HepG2 (cell line): ENCODE data around the gene AP1M1.

Experiments used
- BCL3 ChIP-seq: sonication (generic); formaldehyde crosslinking; IDR thresholded peaks from 2 replicates; pipeline ENCODE4 v1.5.1; 2020; ENCODE audit warnings: mild to moderate bottlenecking, missing genetic modification reagents, moderate library complexity
- CTCF ChIP-seq: sonication (generic); formaldehyde crosslinking; IDR thresholded peaks from 2 replicates; pipeline ENCODE4 v1.5.0; 2020; ENCODE audit warnings: mild to moderate bottlenecking, missing genetic modification reagents, moderate library complexity
- FOXP1 ChIP-seq, 2 experiments: fragments of 450-650 bp in 1 of 2; IDR thresholded peaks; 2 replicates each; pipeline ENCODE4 v1.6.1; 2017 to 2018; ENCODE audit warnings: antibody characterized with exemption in 1 of 2
- NONO ChIP-seq, 2 experiments: fragments of 450-650 bp in 1 of 2; sonication (generic) in 1 of 2; formaldehyde crosslinking in 1 of 2; IDR thresholded peaks in 1 of 2; conservative IDR thresholded peaks in 1 of 2; 2 replicates each; pipeline versions ENCODE4 v1.6.1 to v1.8.0; 2017 to 2022; ENCODE audit warnings: mild to moderate bottlenecking in 1 of 2, missing genetic modification reagents in 1 of 2, moderate library complexity in 1 of 2
- PCBP2 ChIP-seq: fragments of 200-400 bp; formaldehyde crosslinking; optimal IDR thresholded peaks from 2 replicates; pipeline ENCODE3; 2018; ENCODE audit warnings: low read length, low read depth; ENCODE audit not compliant: poor library complexity, severe bottlenecking
- POLR2A ChIP-seq, 2 experiments: IDR thresholded peaks; 2 replicates each; pipeline ENCODE4 v1.6.1; 2011; ENCODE audit warnings: low read depth in 2 of 2, low read length in 2 of 2, mild to moderate bottlenecking in 1 of 2, moderate library complexity in 1 of 2; ENCODE audit not compliant: insufficient read depth in 1 of 2
- SETDB1 ChIP-seq: sonication (generic); formaldehyde crosslinking; IDR thresholded peaks from 2 replicates; pipeline ENCODE4 v1.5.1; 2020; ENCODE audit warnings: missing genetic modification reagents, mild to moderate bottlenecking, borderline replicate concordance
- SRSF4 ChIP-seq: fragments of 200-400 bp; formaldehyde crosslinking; IDR thresholded peaks from one replicate; pipeline ENCODE4 v1.6.1; 2018; ENCODE audit warnings: mild to moderate bottlenecking, low read depth, low read length, moderate library complexity; ENCODE audit not compliant: poor library complexity, severe bottlenecking
- ZNF124 ChIP-seq: sonication (generic); formaldehyde crosslinking; IDR thresholded peaks from 2 replicates; pipeline ENCODE4 v1.4.0; 2020; ENCODE audit warnings: missing genetic modification reagents
- ZNF589 ChIP-seq: sonication (generic); formaldehyde crosslinking; conservative IDR thresholded peaks from 2 replicates; pipeline ENCODE4 v1.8.0; 2022; ENCODE audit warnings: mild to moderate bottlenecking, moderate library complexity, missing genetic modification reagents
- TF ChIP-seq, protein P1 (sequence below): sonication (generic); formaldehyde crosslinking; conservative IDR thresholded peaks from 2 replicates; pipeline ENCODE4 v1.8.0; 2022; ENCODE audit warnings: missing genetic modification reagents
- TF ChIP-seq, protein P2 (sequence below): sonication (generic); formaldehyde crosslinking; IDR thresholded peaks from 2 replicates; pipeline ENCODE4 v1.8.1; 2023; ENCODE audit warnings: missing genetic modification reagents, inconsistent platforms, borderline replicate concordance

- TF ChIP-seq FOXP1 (IDR thresholded peaks at IDR 0.05) (no peak), FOXP1 (CRISPR knock-in tag; IDR thresholded peaks at IDR 0.05) (no peak), NONO (IDR thresholded peaks at IDR 0.05) (no peak), NONO (CRISPR knock-in tag; conservative IDR thresholded peaks at IDR 0.05) (no peak), CTCF (CRISPR knock-in tag) (no peak), ZNF589 (no peak), SRSF4 (no peak), POLR2A (IDR thresholded peaks at IDR 0.05; ENCODE audit: insufficient read depth in 1 of 2, low read depth in 2 of 2, low read length in 2 of 2) (no peak), ZNF124 (no peak), BCL3 (CRISPR knock-in tag) (no peak), PCBP2 (no peak), SETDB1 (CRISPR knock-in tag) (no peak)
- TF ChIP-seq, protein P1, sequence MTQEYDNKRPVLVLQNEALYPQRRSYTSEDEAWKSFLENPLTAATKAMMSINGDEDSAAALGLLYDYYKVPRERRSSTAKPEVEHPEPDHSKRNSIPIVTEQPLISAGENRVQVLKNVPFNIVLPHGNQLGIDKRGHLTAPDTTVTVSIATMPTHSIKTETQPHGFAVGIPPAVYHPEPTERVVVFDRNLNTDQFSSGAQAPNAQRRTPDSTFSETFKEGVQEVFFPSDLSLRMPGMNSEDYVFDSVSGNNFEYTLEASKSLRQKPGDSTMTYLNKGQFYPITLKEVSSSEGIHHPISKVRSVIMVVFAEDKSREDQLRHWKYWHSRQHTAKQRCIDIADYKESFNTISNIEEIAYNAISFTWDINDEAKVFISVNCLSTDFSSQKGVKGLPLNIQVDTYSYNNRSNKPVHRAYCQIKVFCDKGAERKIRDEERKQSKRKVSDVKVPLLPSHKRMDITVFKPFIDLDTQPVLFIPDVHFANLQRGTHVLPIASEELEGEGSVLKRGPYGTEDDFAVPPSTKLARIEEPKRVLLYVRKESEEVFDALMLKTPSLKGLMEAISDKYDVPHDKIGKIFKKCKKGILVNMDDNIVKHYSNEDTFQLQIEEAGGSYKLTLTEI (CRISPR knock-in tag), result no peak
- TF ChIP-seq, protein P2, sequence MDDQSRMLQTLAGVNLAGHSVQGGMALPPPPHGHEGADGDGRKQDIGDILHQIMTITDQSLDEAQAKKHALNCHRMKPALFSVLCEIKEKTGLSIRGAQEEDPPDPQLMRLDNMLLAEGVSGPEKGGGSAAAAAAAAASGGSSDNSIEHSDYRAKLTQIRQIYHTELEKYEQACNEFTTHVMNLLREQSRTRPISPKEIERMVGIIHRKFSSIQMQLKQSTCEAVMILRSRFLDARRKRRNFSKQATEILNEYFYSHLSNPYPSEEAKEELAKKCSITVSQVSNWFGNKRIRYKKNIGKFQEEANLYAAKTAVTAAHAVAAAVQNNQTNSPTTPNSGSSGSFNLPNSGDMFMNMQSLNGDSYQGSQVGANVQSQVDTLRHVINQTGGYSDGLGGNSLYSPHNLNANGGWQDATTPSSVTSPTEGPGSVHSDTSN (CRISPR knock-in tag), result no peak
Measured at GRCh38 chr19:16191216-16191908, 6.3 kb upstream of the AP1M1 start.
